NCI-H2227 (cell line): ENCODE results near the gene MOB1A.
"Not testable (repeated sequence)": the region's sequence is repeated elsewhere in the genome, so short reads cannot be mapped to it uniquely, and the experiment has no call there.

Experiments used
- DNase-seq: peaks from one replicate; lab custom pipeline; 2025; ENCODE audit not compliant: unreplicated experiment; lab: John Stamatoyannopoulos, UW

The MOB1A gene

DNA sequence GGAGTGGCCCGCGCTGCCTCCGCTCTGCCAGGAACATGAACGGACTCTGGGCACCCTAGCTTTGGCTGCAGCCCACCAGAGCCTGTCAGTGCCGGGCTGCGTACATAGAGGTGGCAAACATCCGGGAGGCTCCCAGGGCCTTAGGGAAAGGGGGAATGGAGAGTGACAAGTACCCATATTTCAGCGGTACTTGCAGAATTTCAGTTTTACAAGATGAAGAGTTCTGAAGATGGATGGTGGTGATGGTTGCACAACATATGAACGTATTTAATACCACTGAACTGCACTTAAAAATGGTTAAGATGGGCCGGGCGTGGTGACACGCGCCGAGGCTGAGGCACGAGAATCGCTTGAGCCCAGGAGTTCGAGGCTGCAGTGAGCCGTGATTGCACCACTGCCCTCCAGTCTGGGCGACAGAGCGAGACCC lies 20.6 kb upstream of the MOB1A start:
- no peak for DNase-seq

DNA sequence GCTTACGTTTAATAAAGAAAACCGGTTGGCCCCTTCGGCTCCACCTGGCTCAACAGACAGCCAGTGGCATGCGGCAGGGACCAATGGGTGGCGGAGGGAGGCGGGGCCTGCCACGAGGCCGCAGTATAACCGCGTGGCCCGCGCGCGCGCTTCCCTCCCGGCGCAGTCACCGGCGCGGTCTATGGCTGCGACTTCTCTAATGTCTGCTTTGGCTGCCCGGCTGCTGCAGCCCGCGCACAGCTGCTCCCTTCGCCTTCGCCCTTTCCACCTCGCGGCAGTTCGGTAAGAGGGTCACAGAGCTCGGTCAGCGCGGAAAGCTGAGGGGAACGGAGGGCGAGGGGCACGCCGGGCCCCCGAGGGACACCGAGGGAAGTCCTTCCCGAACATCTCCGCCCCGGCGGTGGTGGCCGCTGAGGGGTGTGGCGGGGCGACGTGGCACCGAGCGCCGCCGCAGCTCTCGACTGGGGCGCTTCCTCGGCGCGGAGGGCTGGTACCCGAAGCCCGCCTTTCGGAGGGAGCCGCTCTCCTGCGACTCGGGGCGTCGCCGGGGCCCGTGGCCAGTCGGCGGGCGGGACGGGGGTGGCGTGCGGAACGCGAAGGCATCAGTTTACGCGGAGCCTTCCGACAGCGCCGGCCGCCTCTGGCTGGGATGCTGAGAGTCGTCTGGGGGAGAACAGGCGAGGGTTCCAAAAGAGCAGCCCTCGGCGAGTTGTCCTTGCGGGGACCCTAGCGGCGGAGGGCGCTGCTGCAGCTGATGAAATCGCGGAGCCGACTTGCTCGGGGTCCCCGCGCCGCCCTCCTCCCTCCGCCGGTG lies 20.0 kb upstream of the MOB1A start, which contains the start of gene MTHFD2:
TSS of gene MTHFD2 (plus strand) at position 155 of the 814 bp plus-strand sequence. CDS start at position 182, 27 bp downstream.
- peak; percentile 98 for DNase-seq

DNA sequence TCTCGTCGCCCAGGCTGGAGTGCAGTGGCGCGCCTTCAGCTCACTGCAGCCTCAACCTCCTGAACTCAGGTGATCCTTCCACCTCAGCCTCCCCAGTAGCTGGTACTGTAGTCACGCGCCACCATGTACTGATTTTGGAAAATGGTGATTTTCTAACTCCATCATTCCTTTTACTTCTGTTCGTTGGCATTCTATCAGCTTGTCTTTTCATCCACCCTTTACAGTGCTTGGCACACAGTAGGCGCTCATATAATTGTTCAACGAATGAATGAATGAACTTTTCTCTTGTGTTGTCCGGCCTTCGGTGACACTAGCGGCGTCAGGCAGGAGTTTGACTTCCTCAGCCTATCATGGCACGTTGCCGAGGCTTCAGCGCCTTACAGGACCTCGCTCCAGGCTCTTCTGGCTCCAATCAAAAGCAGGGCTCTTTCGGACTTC lies 19.4 kb upstream of the MOB1A start:
- no peak for DNase-seq

DNA sequence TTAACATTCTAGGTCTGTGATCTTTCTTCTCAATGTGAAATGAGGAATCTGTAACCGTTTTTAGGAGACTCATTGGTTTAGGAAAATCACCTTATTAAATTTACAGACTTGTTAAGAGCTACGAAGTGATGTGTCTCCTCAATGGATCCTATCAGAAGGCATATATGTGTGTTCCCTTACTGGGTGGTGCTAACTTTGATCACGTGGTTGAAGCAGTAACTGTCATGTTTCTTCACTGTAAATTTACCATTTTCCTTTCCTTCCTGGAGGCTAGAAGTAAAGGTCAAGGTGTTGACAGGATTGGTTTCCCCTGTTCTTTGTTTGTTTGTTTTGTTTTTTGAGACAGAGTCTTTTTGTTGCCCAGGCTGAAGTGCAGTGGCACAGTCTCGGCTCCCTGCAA lies 18.4 kb upstream of the MOB1A start:
- no peak for DNase-seq

DNA sequence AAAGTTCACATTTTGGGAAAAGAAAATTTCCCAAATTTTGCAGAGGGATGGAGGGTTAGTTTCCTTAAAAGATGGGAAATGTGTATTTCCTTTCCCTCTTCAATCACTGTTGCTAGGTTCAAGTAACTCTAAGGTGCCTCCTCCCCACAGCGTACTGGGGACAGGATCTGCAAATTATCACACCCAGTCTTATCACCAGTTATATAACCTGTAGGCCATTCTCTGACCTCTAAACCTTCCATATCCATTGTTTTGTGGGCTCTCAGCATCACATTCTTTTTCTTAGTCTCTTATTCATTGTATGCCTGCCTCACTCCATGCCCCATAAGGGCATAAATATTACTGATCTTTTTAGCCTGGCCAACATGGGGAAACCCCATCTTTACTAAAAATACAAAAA lies 16.1 kb upstream of the MOB1A start:
- DNase-seq: no peak

DNA sequence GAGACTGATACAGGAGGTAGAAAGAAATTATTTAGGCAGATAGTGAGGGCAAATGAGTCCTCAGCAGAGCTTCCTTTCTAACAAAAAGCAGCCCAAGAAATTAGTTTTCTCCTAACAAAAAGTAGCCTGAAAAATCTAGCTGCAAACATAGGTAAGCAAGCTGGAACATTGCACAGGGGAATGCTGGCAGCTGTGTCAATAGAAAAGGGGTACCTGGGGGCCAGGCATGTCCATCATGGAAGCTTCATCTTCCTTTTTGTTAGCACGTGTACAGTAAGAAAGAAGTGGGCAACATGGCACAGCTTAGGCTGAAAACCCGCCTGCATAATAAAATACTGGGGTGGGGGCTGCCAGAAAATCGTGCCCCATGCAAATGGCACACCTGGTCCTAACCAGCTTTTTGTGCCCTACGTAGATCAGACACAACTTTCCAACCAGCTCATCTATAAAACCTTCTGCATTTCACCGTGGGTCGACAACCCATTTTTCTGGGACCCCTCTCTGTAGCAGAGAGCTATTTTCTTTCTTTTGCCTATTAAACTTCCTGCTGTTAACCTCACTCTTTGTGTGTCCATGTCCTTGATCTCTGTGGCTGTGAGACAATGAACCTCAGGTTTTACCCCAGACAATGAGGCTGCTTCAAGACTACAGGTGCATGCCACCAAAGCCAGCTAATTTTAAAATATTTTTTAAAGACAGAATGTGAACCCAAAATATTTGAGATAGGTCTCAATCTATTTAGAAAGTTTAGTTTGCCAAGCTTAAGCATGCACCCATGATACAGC lies 13.1 kb upstream of the MOB1A start:
- no peak for DNase-seq

DNA sequence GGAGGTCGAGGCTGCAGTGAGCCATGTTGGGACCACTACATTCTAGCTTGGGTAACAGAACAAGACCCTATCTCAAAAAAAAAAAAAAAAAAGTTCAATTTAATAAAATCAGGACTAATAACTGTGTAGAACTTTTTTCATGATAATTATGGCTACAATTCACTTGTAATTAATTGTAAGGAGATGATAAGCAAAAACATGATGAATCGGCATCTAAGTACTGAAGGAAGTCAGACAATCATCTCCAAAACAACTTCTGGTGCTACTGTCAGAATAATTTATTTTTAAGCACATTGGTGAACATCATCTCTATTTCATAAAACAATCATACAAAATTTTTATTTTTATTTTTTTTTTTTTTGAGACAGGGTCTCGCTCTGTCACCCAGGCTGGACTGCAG lies 10.0 kb upstream of the MOB1A start:
- no peak for DNase-seq

DNA sequence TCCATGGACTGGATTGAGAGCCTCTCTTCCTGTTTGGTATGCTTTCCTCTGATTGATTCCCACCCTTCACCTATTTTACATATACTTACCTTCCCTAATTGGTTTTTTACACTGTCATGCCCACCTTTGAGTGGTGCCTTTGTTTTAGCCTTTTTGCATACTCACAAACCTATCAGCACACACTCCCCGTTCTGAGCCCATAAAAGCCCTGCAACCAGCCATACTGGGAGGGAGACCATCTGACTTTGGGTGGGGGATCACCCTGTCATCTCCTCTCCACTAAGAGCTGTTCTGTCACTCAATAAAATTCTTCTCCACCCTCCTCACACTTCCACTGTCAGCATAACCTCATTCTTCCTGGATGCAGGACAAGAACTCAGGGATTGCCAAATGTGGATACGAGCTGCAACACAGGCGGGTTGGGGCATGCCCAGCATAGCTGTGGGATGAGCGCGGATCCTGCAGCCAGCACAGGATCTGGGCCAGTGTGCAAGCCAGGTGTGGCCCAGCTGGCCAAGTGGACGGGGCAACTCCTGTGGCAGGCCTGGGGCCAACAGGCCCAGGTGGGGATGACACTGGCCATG lies 9.4 kb upstream of the MOB1A start:
- DNase-seq: no peak

DNA sequence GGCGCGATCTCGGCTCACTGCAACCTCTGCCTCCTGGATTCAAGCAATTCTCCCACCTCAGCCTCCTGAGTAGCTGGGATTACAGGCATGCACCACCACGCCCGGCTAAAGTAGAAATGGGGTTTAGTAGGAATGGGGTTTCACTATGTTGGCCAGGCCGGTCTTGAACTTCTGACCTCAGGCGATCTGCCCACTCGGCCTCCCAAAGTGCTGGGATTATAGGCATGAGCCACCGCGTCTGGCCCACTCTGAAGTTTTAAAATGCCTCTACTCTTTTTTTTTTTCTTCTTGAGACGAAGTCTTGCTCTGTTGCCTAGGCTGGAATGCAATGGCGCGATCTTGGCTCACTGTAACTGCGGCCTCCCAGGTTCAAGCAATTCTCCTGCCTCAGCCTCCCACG lies 8.0 kb upstream of the MOB1A start:
- not testable (repeated sequence) for DNase-seq

DNA sequence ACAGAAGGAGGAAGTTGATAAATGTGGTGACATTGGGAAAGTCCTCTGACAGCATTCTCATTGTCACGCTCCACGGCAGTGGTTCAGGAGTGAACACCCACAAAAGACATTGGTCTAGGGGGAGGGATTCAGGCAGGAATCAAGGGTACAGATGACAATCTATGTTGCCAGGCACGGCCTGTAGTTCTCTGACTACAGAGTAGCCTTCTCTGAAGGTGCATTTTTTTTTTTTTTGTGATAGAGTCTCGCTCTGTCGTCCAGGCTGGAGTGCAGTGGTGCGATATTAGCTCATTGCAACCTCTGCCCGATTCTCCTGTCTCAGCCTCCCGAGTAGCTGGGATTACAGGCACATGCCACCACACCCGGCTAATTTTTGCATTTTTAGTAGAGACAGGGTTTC lies 7.4 kb upstream of the MOB1A start:
- no peak for DNase-seq

DNA sequence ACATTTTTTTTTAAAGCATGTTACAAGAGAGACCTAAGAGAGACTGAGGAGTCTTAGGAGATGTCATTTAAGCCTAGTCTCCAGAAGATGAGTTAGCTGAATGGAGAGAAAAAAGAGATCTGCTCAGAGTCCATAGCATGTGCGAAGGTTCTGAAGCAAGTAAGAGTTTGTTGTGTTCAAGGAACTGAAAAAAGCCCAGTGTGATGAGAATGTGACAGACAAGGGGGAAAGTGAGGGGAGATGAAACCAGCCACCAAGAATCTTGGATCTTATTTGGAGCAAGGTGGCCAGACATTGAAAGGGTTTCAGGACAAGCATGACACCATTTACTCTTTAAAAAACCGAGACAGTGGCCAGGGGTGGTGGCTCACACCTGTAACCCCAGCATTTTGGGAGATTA lies 5.2 kb upstream of the MOB1A start:
- no peak for DNase-seq

DNA sequence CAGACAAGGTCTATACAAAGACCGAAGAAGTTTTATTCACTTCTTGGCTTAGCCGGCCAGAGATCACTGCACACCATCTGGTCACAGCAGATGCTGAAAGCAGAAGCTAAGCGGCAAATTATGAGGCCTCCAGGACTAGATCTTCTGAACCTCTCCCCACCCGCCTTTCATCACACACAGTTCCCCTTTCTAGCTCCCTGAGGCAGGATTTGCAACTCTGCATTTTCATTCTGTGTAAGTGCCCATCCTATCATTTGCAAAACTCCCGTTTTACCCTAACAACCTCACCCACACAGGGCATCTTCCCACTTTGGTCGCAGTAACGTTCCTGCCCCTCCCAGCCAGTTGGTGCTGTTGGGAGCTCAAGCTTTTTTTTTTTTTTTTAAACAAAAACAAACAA lies 3.1 kb upstream of the MOB1A start:
- DNase-seq: peak; percentile 55

DNA sequence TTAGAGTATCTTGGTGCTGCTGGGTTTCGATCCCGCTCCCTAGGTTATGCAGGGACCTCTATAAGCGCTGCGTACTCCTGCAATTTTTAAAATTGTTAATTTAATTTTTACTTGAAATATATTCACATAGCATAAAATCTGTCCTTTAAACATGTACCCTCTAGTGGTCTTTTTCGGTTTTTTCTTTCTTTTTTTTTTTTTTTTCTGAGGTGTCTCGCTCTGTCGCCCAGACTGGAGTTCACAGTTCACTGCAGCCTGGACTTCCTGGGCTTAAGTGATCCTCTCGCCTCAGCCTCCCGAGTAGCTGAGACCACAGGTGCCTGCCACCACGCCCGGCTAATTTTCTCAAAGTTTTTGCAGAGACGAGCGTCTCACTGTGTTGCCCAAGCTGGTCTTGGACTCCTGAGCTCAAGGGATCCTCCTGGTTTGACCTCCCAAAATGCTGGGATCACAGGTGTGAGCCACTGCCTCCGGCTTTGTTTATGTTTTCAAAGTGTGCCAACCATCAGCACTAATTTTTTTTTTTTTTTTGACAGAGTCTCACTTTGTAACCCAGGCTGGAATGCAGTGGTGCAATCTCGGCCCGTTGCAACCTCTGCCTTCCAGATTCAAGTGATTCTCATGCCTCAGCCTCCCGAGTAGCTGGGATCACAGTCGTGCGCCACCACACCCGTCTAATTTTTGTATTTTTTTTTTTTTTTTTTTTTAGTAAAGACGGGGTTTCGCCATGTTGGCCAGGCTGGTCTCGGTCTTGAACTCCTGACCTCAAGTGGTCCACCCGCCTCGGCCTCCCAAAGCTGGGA lies 585 bp upstream of the MOB1A start:
- DNase-seq: no peak

DNA sequence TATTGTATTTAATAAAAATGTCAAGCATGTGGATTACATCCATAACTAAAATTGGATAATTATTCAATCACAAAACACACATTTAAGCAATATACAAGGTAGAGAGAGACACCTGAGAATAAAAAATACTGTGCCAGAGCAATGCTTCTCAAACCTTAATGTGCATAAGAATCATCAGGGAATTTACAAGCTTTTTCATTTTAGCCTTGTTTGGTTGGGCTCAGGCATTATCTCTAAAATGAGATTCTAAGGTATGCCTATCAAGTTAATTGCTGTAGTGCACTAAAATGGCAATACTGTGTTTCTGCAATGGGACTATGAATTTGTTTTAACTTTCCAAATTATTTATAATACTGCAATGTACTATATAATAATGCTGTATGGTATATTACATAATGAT lies 983 bp downstream of the MOB1A start:
- DNase-seq: no peak

DNA sequence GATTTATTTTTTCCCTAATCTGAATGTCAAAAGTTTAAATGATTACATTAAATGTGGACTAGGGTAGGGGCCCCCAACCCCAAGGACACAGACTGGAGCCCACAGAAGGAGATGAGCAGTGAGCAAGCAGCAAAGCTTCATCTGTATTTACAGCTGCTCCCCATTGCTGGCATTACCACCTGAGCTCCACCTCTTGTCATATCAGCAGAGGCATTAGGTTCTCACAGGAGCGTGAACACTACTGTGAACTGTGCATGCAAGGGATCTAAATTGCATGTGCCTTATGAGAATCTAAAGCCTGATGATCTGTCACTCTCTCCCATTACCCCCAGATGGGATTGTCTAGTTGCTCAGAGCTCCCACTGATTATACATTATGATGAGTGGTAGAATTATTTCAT lies 3.8 kb downstream of the MOB1A start:
- DNase-seq: no peak

DNA sequence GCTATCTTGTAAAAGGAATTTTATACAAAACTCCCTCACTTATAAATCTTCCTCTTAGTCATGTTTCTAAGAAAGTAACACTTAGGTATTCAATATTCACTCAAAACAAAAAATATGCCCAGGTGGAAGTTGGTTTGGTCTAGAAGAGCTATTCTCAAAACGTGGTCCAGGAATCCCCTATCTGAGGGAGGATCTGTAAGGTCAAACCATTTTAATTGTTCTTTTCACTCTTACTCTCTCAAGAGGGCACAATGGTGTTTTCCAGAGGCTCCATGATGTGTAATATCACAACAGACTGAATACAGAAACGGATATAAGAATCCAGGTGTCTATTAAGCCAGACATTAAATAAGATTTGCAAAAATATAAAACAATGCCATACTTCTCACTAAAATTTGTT lies 9.9 kb downstream of the MOB1A start:
- DNase-seq: no peak

DNA sequence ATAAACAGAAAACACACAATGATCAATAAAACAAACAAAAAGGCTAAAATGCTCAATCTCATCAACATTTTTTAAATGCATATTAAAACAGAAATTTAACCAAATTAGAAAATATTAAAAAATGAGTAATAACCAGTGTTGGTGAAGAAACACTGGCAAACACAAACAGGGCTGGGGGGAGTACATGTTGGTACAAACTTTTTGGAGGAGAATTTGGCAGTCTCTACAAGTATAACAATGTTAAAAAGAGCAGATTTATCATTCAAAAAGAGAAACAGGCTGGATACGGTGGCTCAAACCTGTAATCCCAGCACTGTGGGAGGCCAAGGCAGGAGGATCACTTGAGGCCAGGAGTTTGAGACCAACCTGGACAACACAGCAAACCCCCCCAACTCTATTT lies 13.9 kb downstream of the MOB1A start:
- no peak for DNase-seq

DNA sequence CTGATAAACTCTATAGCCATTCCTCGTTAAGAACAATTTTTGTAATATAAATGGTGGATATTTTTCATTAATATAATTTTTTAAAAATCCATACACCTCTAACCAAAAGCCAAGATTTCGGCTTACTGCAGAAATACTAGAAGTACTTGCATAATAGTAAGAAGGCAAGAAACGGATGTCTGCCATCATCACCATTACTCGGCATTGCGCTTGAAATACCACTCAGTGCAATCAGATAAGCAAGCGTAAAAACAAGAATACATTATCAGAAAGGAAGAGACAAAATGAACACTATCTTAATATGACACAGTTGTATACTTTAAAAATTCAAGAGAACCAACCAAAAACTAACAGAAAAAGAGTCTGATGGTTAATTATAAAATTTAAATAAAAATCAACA lies 15.7 kb downstream of the MOB1A start:
- DNase-seq: no peak

DNA sequence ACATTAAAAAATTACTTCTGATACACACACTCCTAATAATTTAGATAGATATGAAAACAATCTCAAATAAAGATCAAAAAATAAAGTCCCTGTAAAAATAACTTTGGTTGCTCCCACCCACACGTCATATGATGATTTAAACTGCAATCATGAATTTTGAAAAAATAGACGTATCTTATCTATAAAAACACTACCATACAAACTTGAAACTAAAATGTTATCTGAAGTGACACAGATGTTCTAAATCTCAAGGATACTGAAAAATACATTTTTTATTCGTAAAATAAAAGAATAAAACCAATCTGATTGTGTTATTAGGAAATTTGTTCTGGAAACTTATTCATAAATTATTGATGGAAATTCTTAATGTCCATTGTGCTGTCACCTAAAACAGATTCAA lies 22.8 kb downstream of the MOB1A start:
- DNase-seq: no peak

DNA sequence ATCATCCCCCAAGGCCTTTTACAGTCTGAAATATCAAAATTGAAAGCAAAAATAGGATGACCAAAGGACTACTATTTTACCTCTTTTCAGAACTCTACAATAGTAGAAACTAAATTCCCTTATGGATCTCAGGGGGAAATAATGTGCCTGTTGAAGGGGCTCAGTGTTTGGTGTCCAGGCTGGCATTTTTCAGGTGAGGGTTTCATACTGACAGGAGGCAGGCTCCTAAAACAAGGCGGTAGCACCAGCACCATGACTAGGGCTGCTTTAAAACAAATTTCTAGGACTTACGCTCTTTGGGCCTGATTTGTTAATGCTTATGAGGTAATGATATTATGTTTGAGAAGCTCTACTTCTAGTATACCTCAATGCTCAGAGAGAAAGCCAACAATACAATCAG lies 25.7 kb downstream of the MOB1A start:
- no peak for DNase-seq
